Esophagus mucosa (tissue), 1 donor: Measurements from ENCODE around the gene TBC1D3K. TPM values are rescaled to one million over a fixed set of nuclear protein-coding genes. Genes with fewer than 3 reads are reported as not detected.
"Not testable (repeated sequence)": the region's sequence is repeated elsewhere in the genome, so short reads cannot be mapped to it uniquely, and the experiment has no call there.

Experiments
- ATAC-seq: fragments of 200-7000 bp; cut with Tn5 transposase; one replicate; pipeline ENCODE4 v1.9.1; 2020
- total RNA-seq: library from RNA; stranded (reverse); gene quantifications from one replicate; pipeline ENCODE4 v1.2.4, GENCODE V29; 2023
- donor health status: DM: yes; HTN: yes; CAD: no.

Gene TBC1D3K
- not detected for total RNA-seq

- not testable (repeated sequence) for ATAC-seq
Observed at GRCh38 chr17:37924115-37924514, at the start of gene TBC1D3K. TBC1D3K (plus strand) TSS chr17:37924415; CDS start chr17:37926000, 1,585 bp downstream.

- ATAC-seq: no peak
Observed at GRCh38 chr17:37884516-37884915, 39.7 kb upstream of the TBC1D3K start.

- no peak for ATAC-seq
Observed at GRCh38 chr17:37885136-37885535, 39.1 kb upstream of the TBC1D3K start.

GRCh38 chr17:37888881-37889280, 35.3 kb upstream of the TBC1D3K start:
- ATAC-seq: no peak

GRCh38 chr17:37896961-37897360, 27.3 kb upstream of the TBC1D3K start:
- ATAC-seq: not testable (repeated sequence)

Other genes starting within 250 kb of the TBC1D3K start
- gene HNF1B, start 179.4 kb upstream of the TBC1D3K start, total RNA-seq: not detected
- 12.2 TPM for gene TBC1D3L, start 64.6 kb downstream of the TBC1D3K start, total RNA-seq
- gene TBC1D3D, start 79.6 kb downstream of the TBC1D3K start, total RNA-seq: 0.24 TPM
- not detected for gene TBC1D3C, start 144.2 kb downstream of the TBC1D3K start, total RNA-seq
- gene TBC1D3E, start 203.5 kb downstream of the TBC1D3K start, total RNA-seq: not detected